NT2/D1 (cell line): ENCODE results near the gene APBA1.

Experiments
- SUZ12 ChIP-seq: IDR thresholded peaks from 2 replicates; pipeline ENCODE4 v1.6.1; 2011; ENCODE audit not compliant: insufficient read length, insufficient read depth; ENCODE audit errors: extremely low read depth
- YY1 ChIP-seq: IDR thresholded peaks from 2 replicates; pipeline ENCODE4 v1.6.1; 2011; ENCODE audit not compliant: insufficient read length, insufficient read depth
- ZNF274 ChIP-seq: IDR thresholded peaks from 2 replicates; pipeline ENCODE4 v1.6.1; 2011; ENCODE audit warnings: mild to moderate bottlenecking, low read depth, low read length

DNA sequence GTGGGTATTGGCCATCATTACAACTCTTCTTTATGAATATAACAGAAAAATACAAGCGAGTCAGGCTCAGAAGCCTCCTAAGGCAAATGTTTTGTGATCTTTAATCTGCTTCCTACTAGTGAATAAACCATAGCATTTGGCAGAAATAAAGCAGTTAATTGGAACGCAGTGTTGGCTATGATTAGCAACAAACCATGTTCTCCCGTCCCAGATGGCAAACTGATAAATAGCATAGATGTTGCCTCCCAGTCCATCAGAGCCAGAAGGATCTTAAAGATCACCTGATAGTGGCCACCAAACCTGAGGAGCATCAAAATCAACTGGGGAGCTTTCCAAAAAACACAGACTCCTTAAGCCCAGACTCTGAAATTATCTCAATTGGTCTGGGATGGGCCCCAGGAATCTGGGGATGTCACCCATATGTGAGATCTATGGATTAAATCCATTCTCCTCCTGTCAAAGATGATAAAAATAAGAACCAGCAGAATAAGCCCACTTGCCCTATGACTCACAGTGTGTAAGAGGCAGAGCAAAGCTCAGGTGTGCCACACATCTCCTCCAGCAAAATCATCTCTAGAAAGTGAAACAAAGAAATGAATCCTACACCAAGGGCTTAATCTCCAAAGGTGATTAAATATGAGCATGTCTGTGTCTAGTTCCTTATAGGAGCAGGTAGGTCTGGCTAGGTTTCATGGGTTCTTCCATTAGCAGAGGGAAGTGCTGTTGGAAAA lies 50.3 kb downstream of the APBA1 start:
- TF ChIP-seq SUZ12 (no peak), YY1 (no peak), ZNF274 (no peak)
